DND-41 (cell line): ENCODE measurements around the gene CDX1.

ENCODE experiments used
- ATAC-seq: fragments of 200-7000 bp; cut with Tn5 transposase; 3 replicates; pipeline ENCODE4 v1.9.1; 2021; ENCODE audit warnings: low read depth; ENCODE audit not compliant: insufficient read depth
- DNase-seq: peaks from one replicate; pipeline ENCODE4 v3.0.0-alpha.2; 2020
- H2AFZ ChIP-seq: 2 replicates; pipeline ENCODE4 v1.6.0; 2012; ENCODE audit warnings: low read depth, low read length
- H3K27ac ChIP-seq: 2 replicates; pipeline ENCODE4 v1.5.1; 2012; ENCODE audit warnings: low read length, inconsistent platforms
- H3K27me3 ChIP-seq: fragments of 200-600 bp; sonication (generic); 2 replicates; pipeline ENCODE4 v1.6.0; 2012; ENCODE audit warnings: low read length, mild to moderate bottlenecking, inconsistent platforms; ENCODE audit not compliant: insufficient read depth, poor library complexity
- H3K36me3 ChIP-seq: 2 replicates; pipeline ENCODE4 v1.5.1; 2012; ENCODE audit warnings: low read length, inconsistent platforms; ENCODE audit not compliant: insufficient read depth
- H3K4me1 ChIP-seq: 2 replicates; pipeline ENCODE4 v1.5.1; 2012; ENCODE audit warnings: mild to moderate bottlenecking, low read length; ENCODE audit not compliant: insufficient read depth
- H3K4me2 ChIP-seq: 2 replicates; pipeline ENCODE4 v1.6.0; 2012; ENCODE audit warnings: mild to moderate bottlenecking, moderate library complexity, low read length, inconsistent platforms; ENCODE audit not compliant: insufficient read depth
- H3K4me3 ChIP-seq, 2 experiments: fragments of 200-600 bp in 1 of 2; shearing (Covaris generic) in 1 of 2; 2 replicates each; pipeline ENCODE4 v1.5.1; 2012 to 2016; ENCODE audit warnings: inconsistent platforms in 2 of 2, low read length in 2 of 2, mild to moderate bottlenecking in 2 of 2, low read depth in 1 of 2, moderate library complexity in 1 of 2
- H3K79me2 ChIP-seq: 2 replicates; pipeline ENCODE4 v1.6.0; 2012; ENCODE audit warnings: low read length, inconsistent platforms; ENCODE audit not compliant: insufficient read depth
- H3K9ac ChIP-seq: 2 replicates; pipeline ENCODE4 v1.6.0; 2012; ENCODE audit warnings: low read depth, mild to moderate bottlenecking, inconsistent platforms, low read length, moderate library complexity
- H3K9me3 ChIP-seq: 2 replicates; pipeline ENCODE4 v1.5.1; 2012; ENCODE audit warnings: low read length, moderate library complexity, mild to moderate bottlenecking, inconsistent platforms; ENCODE audit not compliant: insufficient read depth, severe bottlenecking
- H4K20me1 ChIP-seq: 2 replicates; pipeline ENCODE4 v1.6.0; 2012; ENCODE audit warnings: low read length; ENCODE audit not compliant: insufficient read depth
- EZH2 ChIP-seq: IDR thresholded peaks from 3 replicates; pipeline ENCODE4 v1.6.1; 2012; ENCODE audit warnings: borderline replicate concordance, low read depth, mild to moderate bottlenecking, moderate library complexity, low read length, inconsistent platforms; ENCODE audit not compliant: severe bottlenecking
- TF ChIP-seq, protein P1 (sequence below): IDR thresholded peaks from 2 replicates; pipeline ENCODE4 v1.5.1; 2012; ENCODE audit warnings: borderline replicate concordance, low read length, moderate library complexity, mild to moderate bottlenecking; ENCODE audit not compliant: poor library complexity, severe bottlenecking; ENCODE audit errors: extremely low read depth

Gene CDX1

DNA sequence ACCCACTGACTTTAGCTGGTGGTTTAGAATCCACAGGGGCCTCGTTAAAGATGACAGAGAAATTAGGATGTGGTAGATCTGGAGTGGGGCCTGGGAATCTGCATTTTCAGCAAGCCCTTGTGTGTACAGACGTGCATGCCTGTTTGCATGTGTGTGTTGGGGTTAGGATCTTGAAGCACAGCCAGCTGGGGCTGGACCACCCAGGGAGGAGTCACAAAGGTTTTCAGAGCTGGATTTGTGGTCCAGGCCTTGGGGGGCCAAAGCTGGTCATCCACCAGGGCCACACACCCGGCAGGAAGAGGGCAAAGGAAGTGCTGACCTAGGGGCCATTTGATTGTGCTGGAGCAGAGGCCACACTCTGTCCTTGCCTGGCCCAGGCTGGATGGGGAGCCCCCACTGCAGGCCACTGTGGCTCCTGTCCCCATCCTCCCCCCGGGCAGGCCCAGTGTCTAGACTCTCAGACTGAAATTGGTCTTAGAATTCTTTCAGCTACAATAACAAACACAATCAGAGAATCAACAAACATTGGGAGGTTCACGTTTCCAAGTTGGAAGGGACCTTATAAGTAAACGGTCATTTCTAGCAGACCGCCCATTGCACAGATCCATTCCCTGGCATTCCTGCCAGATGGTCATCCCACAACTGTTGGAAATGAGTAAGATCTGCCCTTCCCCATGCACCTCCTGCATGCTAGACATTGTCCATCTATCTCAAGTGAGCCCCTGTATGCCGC lies 10.3 kb downstream of the CDX1 start:
- H2AFZ ChIP-seq = no peak overlapping the region
- no peak overlapping the region for H3K4me3 ChIP-seq
- no peak for ATAC-seq
- TF ChIP-seq EZH2 = no peak
- TF ChIP-seq, protein P1, sequence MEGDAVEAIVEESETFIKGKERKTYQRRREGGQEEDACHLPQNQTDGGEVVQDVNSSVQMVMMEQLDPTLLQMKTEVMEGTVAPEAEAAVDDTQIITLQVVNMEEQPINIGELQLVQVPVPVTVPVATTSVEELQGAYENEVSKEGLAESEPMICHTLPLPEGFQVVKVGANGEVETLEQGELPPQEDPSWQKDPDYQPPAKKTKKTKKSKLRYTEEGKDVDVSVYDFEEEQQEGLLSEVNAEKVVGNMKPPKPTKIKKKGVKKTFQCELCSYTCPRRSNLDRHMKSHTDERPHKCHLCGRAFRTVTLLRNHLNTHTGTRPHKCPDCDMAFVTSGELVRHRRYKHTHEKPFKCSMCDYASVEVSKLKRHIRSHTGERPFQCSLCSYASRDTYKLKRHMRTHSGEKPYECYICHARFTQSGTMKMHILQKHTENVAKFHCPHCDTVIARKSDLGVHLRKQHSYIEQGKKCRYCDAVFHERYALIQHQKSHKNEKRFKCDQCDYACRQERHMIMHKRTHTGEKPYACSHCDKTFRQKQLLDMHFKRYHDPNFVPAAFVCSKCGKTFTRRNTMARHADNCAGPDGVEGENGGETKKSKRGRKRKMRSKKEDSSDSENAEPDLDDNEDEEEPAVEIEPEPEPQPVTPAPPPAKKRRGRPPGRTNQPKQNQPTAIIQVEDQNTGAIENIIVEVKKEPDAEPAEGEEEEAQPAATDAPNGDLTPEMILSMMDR = no peak
- no peaks in the 10 kb centered on the region for H3K9me3 ChIP-seq
- H3K27ac ChIP-seq = no peak overlapping the region
- H3K4me2 ChIP-seq = no peak overlapping the region
- no peaks in the 10 kb centered on the region for H3K27me3 ChIP-seq
- no peaks in the 10 kb centered on the region for H3K36me3 ChIP-seq
- H4K20me1 ChIP-seq = no peaks in the 10 kb centered on the region
- no peak for DNase-seq
- H3K4me1 ChIP-seq = no peaks in the 10 kb centered on the region
- H3K9ac ChIP-seq = no peak overlapping the region
- H3K79me2 ChIP-seq = no peaks in the 10 kb centered on the region

DNA sequence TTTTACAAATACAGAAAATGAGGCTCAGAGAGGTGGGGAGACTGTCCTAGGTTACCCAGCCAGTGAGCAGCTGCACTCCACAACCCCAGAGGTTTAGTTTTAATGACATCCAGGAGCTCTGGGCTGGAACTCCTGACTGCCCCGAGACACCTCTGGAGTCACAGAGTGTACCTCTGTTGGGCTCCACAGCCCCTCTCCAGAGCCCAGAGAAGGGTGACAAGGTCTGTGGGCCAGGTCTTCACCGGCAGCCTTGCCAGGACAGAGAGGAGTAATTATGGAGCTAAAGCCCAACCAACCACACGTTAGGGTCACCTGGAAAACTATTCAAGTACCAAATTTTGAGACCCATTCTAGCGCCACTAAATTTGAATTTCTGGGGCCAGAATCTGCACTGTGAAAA lies 11.1 kb downstream of the CDX1 start:
- no peak overlapping the region for H3K4me2 ChIP-seq
- H4K20me1 ChIP-seq = no peaks in the 10 kb centered on the region
- no peak for ATAC-seq
- H2AFZ ChIP-seq = no peak overlapping the region
- no peaks in the 10 kb centered on the region for H3K79me2 ChIP-seq
- no peak for DNase-seq
- H3K9me3 ChIP-seq = no peaks in the 10 kb centered on the region
- no peak overlapping the region for H3K27ac ChIP-seq
- H3K4me1 ChIP-seq = no peaks in the 10 kb centered on the region
- H3K36me3 ChIP-seq = no peaks in the 10 kb centered on the region
- no peak for TF ChIP-seq EZH2
- TF ChIP-seq, protein P1 = no peak
- no peak overlapping the region for H3K9ac ChIP-seq
- H3K4me3 ChIP-seq = no peak overlapping the region
- H3K27me3 ChIP-seq = peaks cover 6% of the 10 kb centered on the region

DNA sequence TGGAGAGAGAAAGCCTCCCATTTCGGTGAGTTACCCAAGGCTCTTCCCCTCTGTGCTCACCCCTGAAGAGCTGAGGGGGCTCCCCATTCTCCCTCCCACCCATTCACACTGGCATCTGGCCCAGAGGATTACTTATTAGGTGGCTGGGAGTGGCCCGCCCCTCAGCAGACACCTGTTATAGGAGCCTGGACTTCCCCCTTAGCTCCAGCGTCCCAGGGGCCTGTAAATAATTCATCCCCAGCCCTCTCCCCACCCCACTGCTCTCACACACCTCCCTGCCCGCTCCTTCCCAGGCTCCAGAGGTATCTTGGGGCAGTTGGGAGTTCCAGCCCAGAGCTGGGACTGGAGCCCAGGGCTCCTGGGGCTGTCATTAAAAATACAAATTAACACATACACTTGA lies 11.7 kb downstream of the CDX1 start:
- Histone ChIP-seq H3K27ac (no peak overlapping the region), H3K27me3 (peaks cover 9% of the 10 kb centered on the region), H3K4me3 (no peak overlapping the region), H3K4me1 (no peaks in the 10 kb centered on the region), H3K9me3 (no peaks in the 10 kb centered on the region), H2AFZ (no peak overlapping the region), H3K4me2 (no peak overlapping the region), H4K20me1 (no peaks in the 10 kb centered on the region), H3K79me2 (no peaks in the 10 kb centered on the region), H3K36me3 (no peaks in the 10 kb centered on the region), H3K9ac (no peak overlapping the region)
- TF ChIP-seq EZH2 = no peak
- TF ChIP-seq, protein P1 = no peak
- DNase-seq (no peak), ATAC-seq (no peak)
